ENCODE data around the gene MYEOV. TPM values are rescaled to one million over a fixed set of nuclear protein-coding genes. Genes with fewer than 3 reads are reported as not detected.

Gene MYEOV
- 8.6 and 14.9 TPM in 2 replicates for total RNA-seq

GRCh38 chr11:69293819-69294505 lies at the start of gene MYEOV:
TSS of gene MYEOV (plus strand) at chr11:69294155. CDS start at chr11:69295355, 1,200 bp downstream.
- DNase-seq (ENCODE audit: low read depth) = no peak
- no peak for TF ChIP-seq CTCF (conservative IDR thresholded peaks at IDR 0.05; ENCODE audit: low read depth, low read length)
- H3K4me3 ChIP-seq (ENCODE audit: low read depth, low read length) = no peak within 1 kb of the TSS

GRCh38 chr11:69244266-69244665 lies 49.7 kb upstream of the MYEOV start:
- TF ChIP-seq CTCF (conservative IDR thresholded peaks at IDR 0.05; ENCODE audit: low read depth, low read length) = no peak
- H3K4me3 ChIP-seq (ENCODE audit: low read depth, low read length) = no peak overlapping the region

GRCh38 chr11:69245041-69245440 lies 48.9 kb upstream of the MYEOV start:
- H3K4me3 ChIP-seq (ENCODE audit: low read depth, low read length) = no peak overlapping the region
- TF ChIP-seq CTCF (conservative IDR thresholded peaks at IDR 0.05; ENCODE audit: low read depth, low read length) = no peak
- DNase-seq (ENCODE audit: low read depth) = no peak

More at GRCh38 chr11:69244266-69244665, 49.7 kb upstream of the MYEOV start:
- DNase-seq (ENCODE audit: low read depth) = no peak

- no peak overlapping the region for H3K4me3 ChIP-seq (ENCODE audit: low read depth, low read length)
- no peak for DNase-seq (ENCODE audit: low read depth)
- TF ChIP-seq CTCF (conservative IDR thresholded peaks at IDR 0.05; ENCODE audit: low read depth, low read length) = no peak
Measured at GRCh38 chr11:69245491-69246345, 48.2 kb upstream of the MYEOV start.

- H3K4me3 ChIP-seq (ENCODE audit: low read depth, low read length) = no peak overlapping the region
- DNase-seq (ENCODE audit: low read depth) = no peak
- no peak for TF ChIP-seq CTCF (conservative IDR thresholded peaks at IDR 0.05; ENCODE audit: low read depth, low read length)
Measured at GRCh38 chr11:69249311-69250185, 44.4 kb upstream of the MYEOV start.

- no peak for TF ChIP-seq CTCF (conservative IDR thresholded peaks at IDR 0.05; ENCODE audit: low read depth, low read length)
- no peak for DNase-seq (ENCODE audit: low read depth)
- H3K4me3 ChIP-seq (ENCODE audit: low read depth, low read length) = no peak overlapping the region
Measured at GRCh38 chr11:69250186-69251056, 43.5 kb upstream of the MYEOV start.
